ENCODE results near the gene KRT7. TPM values are rescaled to one million over a fixed set of nuclear protein-coding genes. Genes with fewer than 3 reads are reported as not detected.

The KRT7 gene
- total and polyA plus RNA-seq, 2 donors (not counting 3 experiments of a cell fraction or from before 2014, with no cell fraction given) = 120 to 293 TPM

GRCh38 chr12:52274521-52275120 lies 41.6 kb downstream of the KRT7 start, which contains the start of gene KRT86:
Gene KRT86, plus strand, starts transcription at chr12:52274645. Its CDS starts 27,272 bp downstream, at chr12:52301917.
- no peak for FAIRE-seq
- H3K4me1 ChIP-seq (ENCODE audit: control insufficient read depth, extremely low read depth, insufficient read depth, low read length) = peaks cover 3% of the 10 kb centered on the region
- no peak within 1 kb of the TSS for H3K27ac ChIP-seq (ENCODE audit: insufficient read depth, low read depth, low read length)
- no peak within 1 kb of the TSS for H3K9ac ChIP-seq (replicated peaks; ENCODE audit: extremely low read depth, insufficient read depth, low read length)
- H2AFZ ChIP-seq (ENCODE audit: low read depth, low read length) = no peak within 1 kb of the TSS
- no peaks in the 10 kb centered on the region for H3K9me3 ChIP-seq (replicated peaks; ENCODE audit: control insufficient read depth, insufficient read depth, low read length)
- H3K4me2 ChIP-seq (ENCODE audit: insufficient read depth, low read length) = no peak within 1 kb of the TSS
- H3K36me3 ChIP-seq (ENCODE audit: control insufficient read depth in 2 of 2, extremely low read depth in 1 of 2, insufficient read depth in 2 of 2, low read length in 2 of 2) = no peaks in the 10 kb centered on the region
- no peaks in the 10 kb centered on the region for H3K9me1 ChIP-seq (replicated peaks; ENCODE audit: control insufficient read depth, extremely low read depth, insufficient read depth, low read length)
- H3K4me3 ChIP-seq (replicated peaks in 1 of 3; ENCODE audit: insufficient read depth in 1 of 3, low read depth in 1 of 3, low read length in 3 of 3) = no peak within 1 kb of the TSS
- H4K20me1 ChIP-seq (replicated peaks; ENCODE audit: control insufficient read depth, extremely low read depth, insufficient read depth, low read length) = no peaks in the 10 kb centered on the region
- TF ChIP-seq MAX (IDR thresholded peaks at IDR 0.05; ENCODE audit: insufficient read depth, insufficient read length) (no peak), JUN (IDR thresholded peaks at IDR 0.05; ENCODE audit: borderline replicate concordance, insufficient read depth, insufficient read length, low read depth) (no peak), MYC (IDR thresholded peaks at IDR 0.05; ENCODE audit: low read depth, low read length) (no peak), GATA2 (IDR thresholded peaks at IDR 0.05; ENCODE audit: insufficient read depth, insufficient read length, low read depth, low read length) (no peak), POLR2A (IDR thresholded peaks at IDR 0.05; ENCODE audit: low read depth, low read length) (no peak), FOS (IDR thresholded peaks at IDR 0.05; ENCODE audit: borderline replicate concordance, insufficient read depth, low read length) (no peak), EZH2 (IDR thresholded peaks at IDR 0.05; ENCODE audit: borderline replicate concordance, low read depth, low read length, severe bottlenecking) (no peak), POLR2AphosphoS5 (IDR thresholded peaks at IDR 0.05; ENCODE audit: insufficient read depth, low read depth, low read length) (no peak)
- TF ChIP-seq, protein P1, sequence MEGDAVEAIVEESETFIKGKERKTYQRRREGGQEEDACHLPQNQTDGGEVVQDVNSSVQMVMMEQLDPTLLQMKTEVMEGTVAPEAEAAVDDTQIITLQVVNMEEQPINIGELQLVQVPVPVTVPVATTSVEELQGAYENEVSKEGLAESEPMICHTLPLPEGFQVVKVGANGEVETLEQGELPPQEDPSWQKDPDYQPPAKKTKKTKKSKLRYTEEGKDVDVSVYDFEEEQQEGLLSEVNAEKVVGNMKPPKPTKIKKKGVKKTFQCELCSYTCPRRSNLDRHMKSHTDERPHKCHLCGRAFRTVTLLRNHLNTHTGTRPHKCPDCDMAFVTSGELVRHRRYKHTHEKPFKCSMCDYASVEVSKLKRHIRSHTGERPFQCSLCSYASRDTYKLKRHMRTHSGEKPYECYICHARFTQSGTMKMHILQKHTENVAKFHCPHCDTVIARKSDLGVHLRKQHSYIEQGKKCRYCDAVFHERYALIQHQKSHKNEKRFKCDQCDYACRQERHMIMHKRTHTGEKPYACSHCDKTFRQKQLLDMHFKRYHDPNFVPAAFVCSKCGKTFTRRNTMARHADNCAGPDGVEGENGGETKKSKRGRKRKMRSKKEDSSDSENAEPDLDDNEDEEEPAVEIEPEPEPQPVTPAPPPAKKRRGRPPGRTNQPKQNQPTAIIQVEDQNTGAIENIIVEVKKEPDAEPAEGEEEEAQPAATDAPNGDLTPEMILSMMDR (IDR thresholded peaks at IDR 0.05; ENCODE audit: extremely low read depth in 1 of 2, insufficient read depth in 1 of 2, low read depth in 1 of 2, low read length in 2 of 2) = no peak
- intact Hi-C loops (cut with micrococcal nuclease) (no loop called here), dilution Hi-C loops (cut with MboI; ENCODE audit: extremely low pct_ligation_motif_present, low sequenced_read_pairs) (no loop called here)
- ChIA-PET POLR2A (no interaction called here), CTCF (interaction anchor here (1.8 kb wide), 1 partner anchor 53 kb away, joined by 6 read pairs; no protein-coding TSS in a partner anchor)
- H3K79me2 ChIP-seq (ENCODE audit: control insufficient read depth, insufficient read depth, low read length) = no peaks in the 10 kb centered on the region
- BruUV-seq (replicated peaks) = no TSS peak
- H3K27me3 ChIP-seq (ENCODE audit: control insufficient read depth in 2 of 2, insufficient read depth in 2 of 2, low read length in 2 of 2) = peaks cover 16 to 23% of the 10 kb centered on the region in 2 experiments
- DNase-seq (ENCODE audit: low read depth, low spot score) = no peak
